ENCODE measurements around the gene TMEM9. TPM values are rescaled to one million over a fixed set of nuclear protein-coding genes. Genes with fewer than 3 reads are reported as not detected.

Gene TMEM9
- total RNA-seq (2021; ENCODE audit: unreplicated experiment) (50.2 TPM), Bru-seq, nascent RNA (percentile 56 among the genes with signal in this experiment), BruChase-seq, experiment 1, labeled RNA remaining after a 2-hour chase (percentile 50 among the genes with signal in this experiment), BruChase-seq, experiment 2, labeled RNA remaining after a 6-hour chase (percentile 59 among the genes with signal in this experiment)
- 92.7 TPM for polyA plus RNA-seq (2012; ENCODE audit: insufficient read length)
- long read RNA-seq, transcript TMEM9-204 (6 exons, 1,529 nt), result major isoform, 72 of 106 reads
- long read RNA-seq, transcript TMEM9-201 (5 exons, 1,959 nt), result minor isoform, 10 of 106 reads
- long read RNA-seq, transcript TMEM9-209 (6 exons, 938 nt), result minor isoform, 5 of 106 reads
- long read RNA-seq, partial matches to known transcripts, result 3 of 106 reads
- long read RNA-seq, other reads (novel, unspliced or antisense), result 14 of 106 reads

- in situ Hi-C loops (cut with HindIII; ENCODE audit: low pct_unique_long_range_greater_than_20kb, low sequenced_read_pairs), result no loop called here
- ATAC-seq, result peak; percentile 99
- Histone ChIP-seq H3K27me3 (ENCODE audit: control insufficient read depth, insufficient read depth, low read length) (no peaks in the 10 kb centered on the region; the same call in 1 of the 2 replicates), H3K4me1 (ENCODE audit: control insufficient read depth, insufficient read depth, low read length) (peaks cover 11% of the 10 kb centered on the region), H3K36me3 (ENCODE audit: control insufficient read depth, insufficient read depth, low read length) (peaks cover 3% of the 10 kb centered on the region; the same call in 1 of the 2 replicates), H3K27ac (ENCODE audit: low read length) (peak within 1 kb of the TSS; percentile 86), H3K9me3 (ENCODE audit: control insufficient read depth, insufficient read depth, low read depth, low read length) (no peaks in the 10 kb centered on the region), H3K4me3 (ENCODE audit: low read depth in 2 of 2, low read length in 2 of 2) (peak within 1 kb of the TSS; percentile 65 to 72)
- ChIA-PET CTCF (no interaction called here), POLR2A (interaction anchor here (0.6 kb wide), 1 partner anchor 52 kb away, joined by 6 read pairs; no protein-coding TSS in a partner anchor)
- DNase-seq (ENCODE audit: low read depth, low spot score), result peak; percentile 84
- TF ChIP-seq, protein P1, sequence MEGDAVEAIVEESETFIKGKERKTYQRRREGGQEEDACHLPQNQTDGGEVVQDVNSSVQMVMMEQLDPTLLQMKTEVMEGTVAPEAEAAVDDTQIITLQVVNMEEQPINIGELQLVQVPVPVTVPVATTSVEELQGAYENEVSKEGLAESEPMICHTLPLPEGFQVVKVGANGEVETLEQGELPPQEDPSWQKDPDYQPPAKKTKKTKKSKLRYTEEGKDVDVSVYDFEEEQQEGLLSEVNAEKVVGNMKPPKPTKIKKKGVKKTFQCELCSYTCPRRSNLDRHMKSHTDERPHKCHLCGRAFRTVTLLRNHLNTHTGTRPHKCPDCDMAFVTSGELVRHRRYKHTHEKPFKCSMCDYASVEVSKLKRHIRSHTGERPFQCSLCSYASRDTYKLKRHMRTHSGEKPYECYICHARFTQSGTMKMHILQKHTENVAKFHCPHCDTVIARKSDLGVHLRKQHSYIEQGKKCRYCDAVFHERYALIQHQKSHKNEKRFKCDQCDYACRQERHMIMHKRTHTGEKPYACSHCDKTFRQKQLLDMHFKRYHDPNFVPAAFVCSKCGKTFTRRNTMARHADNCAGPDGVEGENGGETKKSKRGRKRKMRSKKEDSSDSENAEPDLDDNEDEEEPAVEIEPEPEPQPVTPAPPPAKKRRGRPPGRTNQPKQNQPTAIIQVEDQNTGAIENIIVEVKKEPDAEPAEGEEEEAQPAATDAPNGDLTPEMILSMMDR (IDR thresholded peaks at IDR 0.05), result no peak
- TF ChIP-seq POLR2AphosphoS5 (IDR thresholded peaks at IDR 0.05; ENCODE audit: low read depth, low read length) (0 out of 2 replicates have a peak, but pooled peaks have one; percentile 24), SIN3A (IDR thresholded peaks at IDR 0.05; ENCODE audit: borderline replicate concordance, insufficient read depth, low read depth, low read length) (no peak)
- intact Hi-C loops (cut with micrococcal nuclease; ENCODE audit: unreplicated experiment), result loop anchor here (5.0 kb wide), 1 partner anchor 68 kb away; no protein-coding TSS in a partner anchor
- no TSS peak for BruUV-seq (replicated peaks)
Observed at GRCh38 chr1:201154389-201155165, at the start of gene TMEM9. TMEM9 (minus strand) TSS chr1:201154474; CDS start chr1:201153923, 551 bp downstream.

DNA sequence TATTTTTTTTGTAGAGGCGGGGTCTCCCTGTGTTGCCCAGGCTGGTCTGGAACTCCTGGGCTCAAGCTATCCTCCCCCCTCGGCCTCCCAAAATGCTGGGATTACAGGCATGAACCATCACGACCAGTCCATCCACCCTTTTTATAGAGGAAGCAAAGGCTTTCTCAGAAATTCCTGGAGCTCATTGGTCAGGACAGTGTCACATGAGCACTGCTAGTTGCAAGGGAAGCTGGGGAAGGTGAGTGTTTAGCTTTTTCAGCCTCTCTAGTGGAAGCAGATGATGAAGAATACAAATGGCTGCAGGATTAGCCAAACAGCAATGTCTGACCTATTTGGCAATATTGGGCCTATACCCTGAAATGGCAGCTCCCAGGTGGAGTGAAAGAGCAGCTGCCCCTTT lies 44.3 kb upstream of the TMEM9 start:
- DNase-seq (ENCODE audit: low read depth, low spot score) (no peak), ATAC-seq (no peak)
- no peak overlapping the region for H3K4me3 ChIP-seq (ENCODE audit: low read depth in 2 of 2, low read length in 2 of 2)
- POLR2A ChIA-PET, result no interaction called here
- H3K36me3 ChIP-seq (ENCODE audit: control insufficient read depth, insufficient read depth, low read length), result no peaks in the 10 kb centered on the region
- H3K27ac ChIP-seq (ENCODE audit: low read length), result no peak overlapping the region
- TF ChIP-seq, protein P1 (IDR thresholded peaks at IDR 0.05), result no peak
- TF ChIP-seq TCF7L2 (IDR thresholded peaks at IDR 0.05; ENCODE audit: low read depth, low read length) (no peak), POLR2AphosphoS5 (IDR thresholded peaks at IDR 0.05; ENCODE audit: low read depth, low read length) (no peak), REST (IDR thresholded peaks at IDR 0.05; ENCODE audit: insufficient read depth in 1 of 2, low read depth in 2 of 2, low read length in 1 of 2) (no peak), SIN3A (IDR thresholded peaks at IDR 0.05; ENCODE audit: borderline replicate concordance, insufficient read depth, low read depth, low read length) (no peak)
- intact Hi-C loops (cut with micrococcal nuclease; ENCODE audit: unreplicated experiment), result no loop called here
- CTCF ChIA-PET, result no interaction called here
- no peaks in the 10 kb centered on the region for H3K9me3 ChIP-seq (ENCODE audit: control insufficient read depth, insufficient read depth, low read depth, low read length)
- H3K27me3 ChIP-seq (ENCODE audit: control insufficient read depth, insufficient read depth, low read length), result peaks cover 2% of the 10 kb centered on the region; the same call in 1 of the 2 replicates
- in situ Hi-C loops (cut with HindIII; ENCODE audit: low pct_unique_long_range_greater_than_20kb, low sequenced_read_pairs), result no loop called here
- no TSS peak for BruUV-seq (replicated peaks)
- H3K4me1 ChIP-seq (ENCODE audit: control insufficient read depth, insufficient read depth, low read length), result no peaks in the 10 kb centered on the region
